ENCODE measurements around the gene AKT3. TPM values are rescaled to one million over a fixed set of nuclear protein-coding genes. Genes with fewer than 3 reads are reported as not detected.

Gene AKT3
- polyA plus RNA-seq, 3 donors, result 0.81 to 1.7 (median 1.4) TPM

DNA sequence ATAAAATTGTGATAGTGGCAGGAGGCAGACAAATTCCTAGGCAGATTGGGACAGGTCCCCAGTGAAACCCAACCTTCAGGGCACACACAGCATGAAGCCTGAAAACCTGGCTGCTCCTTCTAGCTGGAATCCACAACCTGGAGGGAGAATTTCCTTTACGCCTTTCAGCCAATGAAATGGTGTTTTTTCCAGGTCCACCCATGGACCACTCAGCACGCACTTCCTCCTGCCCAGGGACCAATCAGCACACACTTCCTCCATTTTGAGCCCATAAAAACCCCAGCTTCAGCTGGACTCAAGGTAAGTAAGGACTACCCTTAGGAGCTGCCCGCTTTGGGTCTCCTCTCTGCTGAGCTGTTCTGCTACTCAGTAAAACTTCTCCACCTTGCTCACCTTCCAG lies 120.1 kb downstream of the AKT3 start:
- H2AFZ ChIP-seq (ENCODE audit: insufficient read depth, low read depth, low read length, poor library complexity, severe bottlenecking), result peak overlapping the region; percentile 13
- peaks cover 0 to 11% of the 10 kb centered on the region in 2 donors for H3K9me3 ChIP-seq (replicated peaks in 1 of 2; ENCODE audit: control insufficient read depth in 1 of 2, insufficient read depth in 1 of 2, low read length in 2 of 2)
- intact Hi-C loops (cut with micrococcal nuclease), result loop anchor here (10.0 kb wide), 2 partner anchors 315 to 325 kb away; partner anchors contain the start of gene ZBTB18 (in 1 of the 2)
- no peaks in the 10 kb centered on the region for H3K27me3 Mint-ChIP-seq (ENCODE audit: low read depth in 3 of 3)
- no peaks in the 10 kb centered on the region for H4K20me1 ChIP-seq (ENCODE audit: insufficient read depth, low read length)
- H3K4me3 Mint-ChIP-seq, result peak overlapping the region; percentile 20 to 42
- H3K79me2 ChIP-seq (ENCODE audit: insufficient read depth, low read length), result peaks cover 25% of the 10 kb centered on the region
- H3K4me1 ChIP-seq (ENCODE audit: control insufficient read depth in 1 of 2, insufficient read depth in 2 of 2, low read length in 2 of 2), result peaks cover 74 to 97% of the 10 kb centered on the region in 2 donors
- peaks cover 78% of the 10 kb centered on the region for H3K4me1 Mint-ChIP-seq
- peak overlapping the region; percentile 60 for H3K9ac ChIP-seq (ENCODE audit: insufficient read depth, low read length, poor library complexity, severe bottlenecking)
- TF ChIP-seq, protein P1, sequence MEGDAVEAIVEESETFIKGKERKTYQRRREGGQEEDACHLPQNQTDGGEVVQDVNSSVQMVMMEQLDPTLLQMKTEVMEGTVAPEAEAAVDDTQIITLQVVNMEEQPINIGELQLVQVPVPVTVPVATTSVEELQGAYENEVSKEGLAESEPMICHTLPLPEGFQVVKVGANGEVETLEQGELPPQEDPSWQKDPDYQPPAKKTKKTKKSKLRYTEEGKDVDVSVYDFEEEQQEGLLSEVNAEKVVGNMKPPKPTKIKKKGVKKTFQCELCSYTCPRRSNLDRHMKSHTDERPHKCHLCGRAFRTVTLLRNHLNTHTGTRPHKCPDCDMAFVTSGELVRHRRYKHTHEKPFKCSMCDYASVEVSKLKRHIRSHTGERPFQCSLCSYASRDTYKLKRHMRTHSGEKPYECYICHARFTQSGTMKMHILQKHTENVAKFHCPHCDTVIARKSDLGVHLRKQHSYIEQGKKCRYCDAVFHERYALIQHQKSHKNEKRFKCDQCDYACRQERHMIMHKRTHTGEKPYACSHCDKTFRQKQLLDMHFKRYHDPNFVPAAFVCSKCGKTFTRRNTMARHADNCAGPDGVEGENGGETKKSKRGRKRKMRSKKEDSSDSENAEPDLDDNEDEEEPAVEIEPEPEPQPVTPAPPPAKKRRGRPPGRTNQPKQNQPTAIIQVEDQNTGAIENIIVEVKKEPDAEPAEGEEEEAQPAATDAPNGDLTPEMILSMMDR (IDR thresholded peaks at IDR 0.05), result no peak
- peaks cover 4 to 8% (median 6%) of the 10 kb centered on the region in 7 donors for H3K9me3 Mint-ChIP-seq
- peak overlapping the region; percentile 96 to 100 (median 98) for H3K27ac Mint-ChIP-seq
- H3K4me2 ChIP-seq (replicated peaks; ENCODE audit: extremely low read depth, low read length, poor library complexity, severe bottlenecking), result peak overlapping the region; percentile 54
- H3K36me3 Mint-ChIP-seq, result peaks cover 3 to 6% of the 10 kb centered on the region in 2 donors
- 90% methylated on average over 2 of the region's 3 CpGs for WGBS (ENCODE audit: insufficient coverage)
- H3K27ac ChIP-seq (ENCODE audit: low read depth in 1 of 2, low read length in 2 of 2), result peak overlapping the region; percentile 89 to 97
- no peaks in the 10 kb centered on the region for H3K27me3 ChIP-seq (ENCODE audit: control insufficient read depth in 2 of 2, insufficient read depth in 2 of 2, low read length in 2 of 2)
- H3K4me3 ChIP-seq (replicated peaks in 1 of 3; ENCODE audit: low read depth in 2 of 3, low read length in 3 of 3), result peak overlapping the region in 1 of 3 experiments; percentile 53
- H3K36me3 ChIP-seq (replicated peaks in 1 of 2; ENCODE audit: control insufficient read depth in 1 of 2, insufficient read depth in 2 of 2, low read length in 2 of 2), result no peaks in the 10 kb centered on the region
- peak in 1 of 3 donors; percentile 21 for DNase-seq

DNA sequence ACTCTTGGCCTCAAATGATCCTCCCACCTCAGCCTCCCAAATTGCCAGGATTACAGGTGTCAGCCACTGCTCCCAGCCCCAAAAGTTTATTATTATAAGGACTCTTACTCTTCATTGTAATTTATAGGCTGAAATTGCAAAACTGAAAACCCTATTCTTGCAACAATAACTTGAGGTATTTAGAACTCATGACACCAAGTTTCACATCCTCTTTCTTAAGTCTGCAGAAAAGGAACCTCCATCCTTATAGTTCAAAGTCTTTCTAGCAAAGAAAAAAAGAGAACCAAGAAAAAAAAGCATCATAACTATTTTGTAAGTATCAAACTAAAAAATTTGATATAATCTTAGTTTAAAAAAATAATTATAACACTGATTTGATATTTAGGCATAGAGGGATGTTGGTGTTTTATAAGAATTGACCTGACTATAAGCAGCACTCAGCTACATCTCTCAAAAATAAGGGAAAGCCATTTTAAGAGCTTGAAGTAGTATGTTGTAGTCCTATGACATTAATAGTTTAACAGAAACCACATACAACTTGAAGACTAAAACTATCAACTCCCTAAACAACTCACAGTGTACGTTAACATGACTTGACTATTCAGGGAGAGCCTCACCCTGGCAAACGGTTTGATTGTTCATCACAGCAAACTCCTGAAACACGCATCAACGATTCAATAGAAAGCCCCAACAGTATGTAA lies 122.4 kb downstream of the AKT3 start:
- DNase-seq, result peak; percentile 84 to 94 (median 90)
- H3K79me2 ChIP-seq (ENCODE audit: insufficient read depth, low read length), result peaks cover 45% of the 10 kb centered on the region
- H3K4me1 ChIP-seq (ENCODE audit: control insufficient read depth in 1 of 2, insufficient read depth in 2 of 2, low read length in 2 of 2), result peaks cover 68 to 91% of the 10 kb centered on the region in 2 donors
- no peak overlapping the region for H2AFZ ChIP-seq (ENCODE audit: insufficient read depth, low read depth, low read length, poor library complexity, severe bottlenecking)
- Mint-ChIP-seq H3K27me3 (ENCODE audit: low read depth in 3 of 3) (no peaks in the 10 kb centered on the region), H3K27ac (peak overlapping the region; percentile 96 to 100 (median 98)), H3K4me1 (peaks cover 87% of the 10 kb centered on the region), H3K36me3 (peaks cover 6% of the 10 kb centered on the region in 2 donors), H3K9me3 (peaks cover 4 to 8% (median 6%) of the 10 kb centered on the region in 7 donors), H3K4me3 (peak overlapping the region; percentile 14 to 66)
- peak overlapping the region; percentile 61 for H3K4me2 ChIP-seq (replicated peaks; ENCODE audit: extremely low read depth, low read length, poor library complexity, severe bottlenecking)
- TF ChIP-seq, protein P1 (IDR thresholded peaks at IDR 0.05), result no peak
- H3K27ac ChIP-seq (ENCODE audit: low read depth in 1 of 2, low read length in 2 of 2), result peak overlapping the region; percentile 79 to 97
- intact Hi-C loops (cut with micrococcal nuclease), result loop anchor here (10.0 kb wide), 2 partner anchors 317 to 327 kb away; partner anchors contain the start of gene ZBTB18 (in 1 of the 2)
- 0% methylated on average over 2 of the region's 4 CpGs for WGBS (ENCODE audit: insufficient coverage)
- no peaks in the 10 kb centered on the region for H4K20me1 ChIP-seq (ENCODE audit: insufficient read depth, low read length)
- peaks cover 0 to 11% of the 10 kb centered on the region in 2 donors for H3K9me3 ChIP-seq (replicated peaks in 1 of 2; ENCODE audit: control insufficient read depth in 1 of 2, insufficient read depth in 1 of 2, low read length in 2 of 2)
- no peaks in the 10 kb centered on the region for H3K27me3 ChIP-seq (ENCODE audit: control insufficient read depth in 2 of 2, insufficient read depth in 2 of 2, low read length in 2 of 2)
- no peaks in the 10 kb centered on the region for H3K36me3 ChIP-seq (replicated peaks in 1 of 2; ENCODE audit: control insufficient read depth in 1 of 2, insufficient read depth in 2 of 2, low read length in 2 of 2)
- peak overlapping the region in 2 of 3 experiments; percentile 12 to 58 for H3K4me3 ChIP-seq (replicated peaks in 1 of 3; ENCODE audit: low read depth in 2 of 3, low read length in 3 of 3)
- H3K9ac ChIP-seq (ENCODE audit: insufficient read depth, low read length, poor library complexity, severe bottlenecking), result peak overlapping the region; percentile 62

Measured in CD14-positive monocyte (primary cell).